Embryonic facial prominence (tissue), 1 donor: ENCODE measurements around the gene CETN2.
"Not testable (repeated sequence)": the region's sequence is repeated elsewhere in the genome, so short reads cannot be mapped to it uniquely, and the experiment has no call there.

Experiments used
- DNase-seq: peaks from one replicate; pipeline ENCODE4 v3.0.0-alpha.2; 2016; ENCODE audit errors: extremely low spot score

CETN2 gene

GRCh38 chrX:152830312-152831305 is at the start of gene CETN2, which contains the start of gene NSDHL:
Gene CETN2 (minus strand): TSS chrX:152830757. CDS start chrX:152830710, 47 bp downstream.
Gene NSDHL (plus strand): TSS chrX:152831063. CDS start chrX:152846325, 15,262 bp downstream.
- DNase-seq = peak; percentile 83

GRCh38 chrX:152878976-152879755 is 48.6 kb upstream of the CETN2 start:
- DNase-seq = no peak

- DNase-seq = no peak
These were observed 46.6 kb upstream of the CETN2 start for GRCh38 chrX:152876931-152877840.

- DNase-seq = no peak
These were observed 42.8 kb upstream of the CETN2 start for GRCh38 chrX:152873361-152873760.

DNA sequence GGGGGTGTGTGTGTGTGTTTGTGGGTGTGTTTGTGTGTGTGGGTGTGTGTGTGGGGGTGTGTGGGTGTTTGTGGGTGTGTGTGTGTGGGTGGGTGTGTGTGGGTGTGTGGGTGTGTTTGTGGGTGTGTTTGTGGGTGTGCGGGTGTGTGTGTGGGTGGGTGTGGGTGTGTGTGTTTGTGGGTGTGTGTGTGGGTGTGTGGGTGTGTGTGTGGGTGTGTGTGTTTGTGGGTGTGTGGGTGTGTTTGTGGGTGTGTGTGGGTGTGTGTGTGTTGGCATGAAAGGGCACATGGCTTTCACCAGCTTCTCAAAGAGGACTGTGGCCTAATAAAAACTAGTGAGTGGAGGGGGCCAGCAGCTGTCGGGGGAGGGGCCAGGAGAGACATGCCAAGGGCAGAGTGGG is 42.0 kb upstream of the CETN2 start:
- no peak for DNase-seq

DNA sequence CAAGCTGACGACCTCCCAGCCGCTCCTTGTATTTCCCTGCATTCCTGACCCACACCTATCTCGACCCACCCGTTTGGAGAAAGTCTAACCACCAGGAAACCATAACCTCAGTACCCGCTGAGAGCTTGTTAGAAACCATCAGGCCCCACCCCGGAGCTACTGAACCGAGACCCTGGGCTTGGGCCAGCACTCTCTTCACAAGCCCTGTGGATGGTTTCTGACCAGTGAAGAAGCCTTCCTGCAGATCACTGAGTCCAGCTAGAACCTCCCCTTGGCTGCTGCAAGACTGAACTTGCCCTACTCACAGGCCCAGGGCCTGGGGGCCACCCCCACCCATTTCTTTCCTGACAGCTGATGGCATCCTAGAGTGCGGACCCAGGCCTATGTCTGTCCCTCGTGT is 40.7 kb upstream of the CETN2 start:
- DNase-seq = no peak

GRCh38 chrX:152869972-152870371 is 39.4 kb upstream of the CETN2 start:
- DNase-seq = no peak

GRCh38 chrX:152866386-152866785 is 35.8 kb upstream of the CETN2 start:
- no peak for DNase-seq

DNA sequence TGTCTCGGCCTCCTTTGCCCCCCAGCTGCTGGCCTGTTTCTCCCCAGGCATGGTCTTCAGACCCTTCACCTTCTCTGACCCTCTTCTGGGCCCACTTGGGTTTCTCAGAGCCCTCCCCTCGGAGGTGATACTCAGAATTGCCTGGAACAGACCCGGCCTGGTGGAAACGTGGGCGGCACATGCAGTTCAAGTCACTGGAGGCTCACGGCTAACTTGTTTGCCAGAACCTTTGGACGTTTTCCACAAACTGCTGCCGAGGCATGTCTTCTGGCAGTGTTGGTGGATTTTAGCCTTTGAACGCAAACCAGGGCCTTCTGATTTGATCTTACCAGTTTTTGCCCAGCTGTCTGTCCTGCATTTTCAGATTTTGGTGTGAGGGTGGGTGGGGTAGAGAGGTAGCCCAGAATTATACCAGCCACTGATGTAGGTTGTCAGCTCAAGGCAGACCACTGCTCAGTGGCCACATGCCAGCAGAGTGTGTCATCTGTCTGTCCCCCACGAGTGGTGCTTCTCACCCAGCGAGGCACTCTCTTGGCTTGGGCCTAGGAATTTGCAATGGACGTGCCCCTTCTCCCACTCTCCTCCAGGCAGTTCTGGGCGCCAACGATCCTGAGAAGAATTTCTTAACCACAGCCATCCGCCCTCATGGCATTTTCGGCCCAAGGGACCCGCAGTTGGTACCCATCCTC is 34.8 kb upstream of the CETN2 start:
- DNase-seq = no peak

GRCh38 chrX:152861826-152862225 is 31.3 kb upstream of the CETN2 start:
- DNase-seq = no peak

GRCh38 chrX:152861116-152861515 is 30.6 kb upstream of the CETN2 start:
- no peak for DNase-seq

- no peak for DNase-seq
These were observed 23.4 kb upstream of the CETN2 start for GRCh38 chrX:152853986-152854385.

- no peak for DNase-seq
These were observed 19.9 kb upstream of the CETN2 start for GRCh38 chrX:152850465-152850864.

DNA sequence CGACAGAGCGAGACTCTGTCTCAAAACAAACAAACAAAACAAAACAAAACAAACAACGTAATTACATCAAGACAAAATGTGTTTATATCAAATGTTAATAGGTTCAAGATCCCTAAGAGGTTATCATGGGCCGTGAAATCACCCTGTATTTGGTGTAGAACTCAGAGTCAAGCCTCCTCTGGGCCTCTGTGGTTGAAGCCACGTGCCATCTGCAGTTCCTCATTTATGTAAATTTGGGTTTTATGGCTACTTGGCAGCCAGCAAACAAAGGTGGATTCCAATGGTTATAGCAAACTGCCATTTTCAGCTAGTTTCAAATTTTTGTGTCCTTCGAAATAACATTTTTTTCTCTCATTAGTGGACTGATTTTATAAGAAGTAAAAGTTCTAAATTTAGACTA is 16.7 kb upstream of the CETN2 start:
- DNase-seq = no peak

DNA sequence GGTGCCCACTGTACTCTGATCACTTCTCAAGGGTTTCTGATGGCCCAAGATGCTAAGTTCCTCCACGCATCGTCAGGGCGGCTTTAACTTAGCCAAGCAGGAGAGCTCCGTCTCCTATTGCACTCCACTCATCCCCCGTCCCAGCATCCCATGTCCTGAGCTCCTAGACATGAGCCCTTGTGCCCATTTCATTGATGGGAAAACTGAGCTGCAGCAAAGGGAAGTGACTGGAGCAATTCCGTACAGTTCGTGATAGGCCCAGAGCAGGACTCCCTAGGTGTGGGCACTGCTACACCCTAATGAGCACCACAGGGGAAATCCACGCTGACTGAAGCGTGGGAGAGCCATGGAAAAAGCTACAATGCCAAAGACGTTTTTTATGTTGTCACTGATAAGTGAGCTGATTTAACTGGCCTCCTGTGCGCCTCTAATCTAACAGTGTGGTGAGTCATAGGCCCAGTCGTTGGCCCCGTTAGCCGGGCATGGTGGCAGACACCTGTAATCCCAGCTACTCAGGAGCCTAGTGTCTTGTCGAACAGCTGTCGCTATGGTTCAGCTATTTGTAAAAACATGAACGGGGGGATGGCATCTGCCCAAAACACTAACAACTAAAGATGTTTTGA is 15.2 kb upstream of the CETN2 start:
- DNase-seq = no peak

DNA sequence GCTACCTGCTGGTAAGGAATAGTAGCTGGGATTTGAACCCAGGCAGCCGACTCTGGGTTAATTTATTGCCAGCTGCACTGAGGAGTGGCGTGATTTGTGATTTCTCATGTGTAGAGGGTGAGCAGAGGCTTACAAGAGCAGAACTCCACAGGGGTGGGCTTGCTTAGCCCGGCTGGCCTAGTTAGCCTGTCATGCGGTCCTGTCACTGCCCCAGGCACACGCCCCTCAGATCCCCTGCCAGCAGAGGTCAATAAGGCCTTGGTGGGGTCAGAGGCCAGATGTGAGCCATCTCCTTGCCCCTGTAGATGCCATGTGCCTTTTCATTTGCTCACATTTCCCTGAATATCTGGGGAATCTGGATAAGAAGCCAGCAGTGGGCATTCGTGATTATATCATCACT is 13.7 kb upstream of the CETN2 start:
- DNase-seq = no peak

GRCh38 chrX:152843852-152844251 is 13.3 kb upstream of the CETN2 start:
- no peak for DNase-seq

DNA sequence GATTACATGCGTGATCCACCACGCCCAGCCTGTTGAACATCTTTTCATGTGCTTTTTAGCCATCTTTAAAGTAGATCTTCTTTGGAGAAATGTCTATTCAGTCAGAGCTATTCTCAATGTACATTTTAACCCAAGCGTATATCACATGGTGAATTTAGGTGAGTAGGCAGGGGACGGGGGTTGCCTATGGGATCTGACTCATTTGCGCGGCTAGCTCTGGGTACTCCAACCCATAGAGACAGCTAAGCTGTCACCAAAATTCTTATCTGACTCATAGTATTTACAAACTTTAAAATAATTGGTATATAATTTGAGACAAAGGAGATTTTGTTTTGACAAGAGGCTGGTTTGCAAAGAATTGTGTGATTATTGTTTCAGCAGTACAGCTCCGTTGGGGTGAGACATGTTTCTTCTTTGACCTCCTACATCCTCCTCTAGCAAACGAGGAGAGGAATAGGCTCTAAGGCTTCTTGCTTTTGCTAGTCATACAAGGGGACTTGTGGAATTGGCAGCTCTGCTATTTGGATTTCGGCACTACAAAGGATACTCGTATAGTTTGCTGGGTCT is 12.3 kb upstream of the CETN2 start:
- no peak for DNase-seq

DNA sequence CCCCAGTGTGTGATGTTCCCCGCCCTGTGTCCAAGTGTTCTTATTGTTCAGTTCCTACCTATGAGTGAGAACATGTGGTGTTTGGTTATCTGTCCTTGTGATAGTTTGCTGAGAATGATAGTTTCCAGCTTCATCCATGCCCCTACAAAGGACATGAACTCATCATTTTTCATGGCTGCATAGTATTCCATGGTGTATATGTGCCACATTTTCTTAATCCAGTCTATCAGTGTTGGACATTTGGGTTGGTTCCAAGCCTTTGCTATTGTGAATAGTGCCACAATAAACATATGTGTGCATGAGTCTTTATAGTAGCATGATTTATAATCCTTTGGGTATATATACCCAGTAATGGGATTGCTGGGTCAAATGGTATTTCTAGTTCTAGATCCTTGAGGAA is 4.9 kb upstream of the CETN2 start:
- not testable (repeated sequence) for DNase-seq

DNA sequence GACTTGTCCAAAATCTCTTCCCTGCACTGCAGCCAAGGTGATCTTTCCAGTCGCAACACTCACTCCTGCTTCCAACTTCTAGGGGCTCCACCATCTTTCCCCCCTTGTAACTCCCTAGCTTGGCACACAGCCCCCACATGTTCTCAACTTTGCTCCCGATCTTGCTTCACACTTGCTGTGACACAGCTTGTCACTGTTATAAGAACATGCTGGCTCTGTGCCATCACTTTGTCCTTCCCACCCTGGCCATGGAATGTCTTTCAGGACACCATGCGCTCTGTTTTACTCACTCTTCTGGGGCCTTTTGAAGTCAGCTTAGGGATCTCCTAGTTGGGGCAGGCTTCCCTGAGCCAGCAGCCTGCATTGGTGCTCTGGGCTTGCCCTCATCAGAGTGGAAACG is 2.8 kb upstream of the CETN2 start:
- no peak for DNase-seq
